Measurements from ENCODE around the gene SLC25A25.

SLC25A25 gene

GRCh38 chr9:128053560-128053959, 14.5 kb upstream of the SLC25A25 start:
- DNase-seq (ENCODE audit: insufficient read length, low spot score) (no peak), FAIRE-seq (no peak)
- TF ChIP-seq CTCF (IDR thresholded peaks at IDR 0.05; ENCODE audit: insufficient read depth, missing control alignments) = no peak

GRCh38 chr9:128054087-128054486, 13.9 kb upstream of the SLC25A25 start:
- TF ChIP-seq CTCF (IDR thresholded peaks at IDR 0.05; ENCODE audit: insufficient read depth, missing control alignments) = no peak
- FAIRE-seq = no peak
- DNase-seq (ENCODE audit: insufficient read length, low spot score) = no peak

GRCh38 chr9:128055344-128056040, 12.5 kb upstream of the SLC25A25 start:
- FAIRE-seq (no peak), DNase-seq (ENCODE audit: insufficient read length, low spot score) (no peak)
- TF ChIP-seq CTCF (IDR thresholded peaks at IDR 0.05; ENCODE audit: insufficient read depth, missing control alignments) = no peak

- TF ChIP-seq CTCF (IDR thresholded peaks at IDR 0.05; ENCODE audit: insufficient read depth, missing control alignments) = no peak
- FAIRE-seq = no peak
- DNase-seq (ENCODE audit: insufficient read length, low spot score) = no peak
These were observed 11.9 kb upstream of the SLC25A25 start for GRCh38 chr9:128056086-128056485.

- DNase-seq (ENCODE audit: insufficient read length, low spot score) (no peak), FAIRE-seq (no peak)
- TF ChIP-seq CTCF (IDR thresholded peaks at IDR 0.05; ENCODE audit: insufficient read depth, missing control alignments) = no peak
These were observed 10.9 kb upstream of the SLC25A25 start for GRCh38 chr9:128056887-128057723.

GRCh38 chr9:128057724-128058409, 10.2 kb upstream of the SLC25A25 start:
- no peak for TF ChIP-seq CTCF (IDR thresholded peaks at IDR 0.05; ENCODE audit: insufficient read depth, missing control alignments)
- DNase-seq (ENCODE audit: insufficient read length, low spot score) = no peak
- no peak for FAIRE-seq
